Measurements from ENCODE around the gene MXRA8.

MXRA8 gene

DNA sequence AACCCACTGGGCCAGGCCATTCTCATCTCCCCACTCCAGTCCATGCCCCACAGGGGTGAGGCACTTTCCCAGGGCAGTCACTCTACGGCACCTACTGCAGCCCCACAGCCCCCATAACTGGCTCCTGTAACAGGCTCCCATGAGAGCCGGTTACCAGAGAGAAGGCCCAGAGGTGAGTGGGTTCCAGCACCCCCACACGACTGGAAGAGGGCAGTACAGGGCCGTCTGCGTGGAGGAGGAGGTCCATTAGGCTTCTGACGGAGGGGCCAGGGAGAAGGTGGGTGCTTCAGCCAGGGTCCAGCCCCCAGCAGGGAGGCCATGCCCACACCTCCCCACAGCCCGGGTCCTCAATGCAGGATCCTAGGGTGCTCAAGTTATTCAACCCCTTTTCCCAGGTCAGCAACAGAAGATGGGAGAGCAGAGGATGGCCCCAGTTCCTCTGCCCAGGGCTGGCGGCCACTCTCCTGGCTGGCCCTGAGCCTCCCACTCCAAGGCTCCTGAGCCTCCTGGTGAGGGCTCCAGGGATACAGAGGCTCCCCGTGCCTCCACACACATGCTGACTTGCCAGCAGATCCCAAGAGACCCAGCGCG is 52.2 kb downstream of the MXRA8 start:
- H3K4me1 ChIP-seq (ENCODE audit: control insufficient read depth, insufficient read depth, low read length), result peaks cover 28% of the 10 kb centered on the region

DNA sequence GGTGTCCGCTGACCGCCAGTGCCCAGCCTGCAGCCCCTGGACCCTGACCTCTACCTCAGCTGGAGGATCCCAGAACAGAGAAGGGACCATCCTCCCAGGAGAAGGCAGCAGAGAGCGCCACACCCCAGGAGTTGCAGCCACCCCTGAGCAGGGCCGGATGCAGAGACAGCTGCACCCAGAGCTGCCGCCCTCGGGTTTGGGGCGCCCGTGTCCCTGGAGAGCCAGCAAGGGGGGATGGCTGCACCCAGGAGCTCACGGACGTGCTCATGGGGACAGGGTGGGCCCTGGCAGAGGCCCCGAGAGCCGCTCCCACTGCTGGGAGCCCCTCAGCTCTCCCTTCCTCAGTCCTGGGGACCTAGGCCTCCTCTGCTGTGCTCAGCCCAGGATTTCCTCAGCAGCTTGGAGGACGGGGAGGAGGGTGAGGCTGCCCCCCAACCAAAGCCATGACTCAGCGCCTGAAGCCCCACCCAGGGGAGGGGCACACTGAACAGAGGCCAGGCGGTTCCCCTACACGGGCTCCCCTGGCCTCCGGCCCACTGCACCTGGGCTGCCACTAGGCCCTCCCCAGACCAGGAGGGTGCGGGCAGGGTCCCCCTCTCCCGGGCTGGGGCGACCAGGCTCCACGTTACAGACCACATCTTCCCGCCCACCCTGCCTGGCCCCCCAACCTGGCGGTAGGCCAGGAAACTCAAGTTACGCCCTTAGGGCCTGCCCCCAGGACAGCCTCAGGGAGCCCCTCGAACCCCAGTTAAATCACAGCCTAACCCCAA is 52.9 kb downstream of the MXRA8 start:
- Histone ChIP-seq H3K27me3 (ENCODE audit: control insufficient read depth, insufficient read depth, low read length) (no peaks in the 10 kb centered on the region), H3K27ac (ENCODE audit: low read depth, low read length) (peak overlapping the region; percentile 69), H3K36me3 (ENCODE audit: control insufficient read depth, insufficient read depth, low read length) (peaks cover 3% of the 10 kb centered on the region), H3K9ac (ENCODE audit: low read length) (peak overlapping the region; percentile 33), H3K4me1 (ENCODE audit: control insufficient read depth, insufficient read depth, low read length) (peaks cover 28% of the 10 kb centered on the region), H3K4me3 (ENCODE audit: low read length) (peak overlapping the region; percentile 66)

More for the DNA sequence above, 52.2 kb downstream of the MXRA8 start:
- Histone ChIP-seq H3K27ac (ENCODE audit: low read depth, low read length) (peak overlapping the region; percentile 69), H3K27me3 (ENCODE audit: control insufficient read depth, insufficient read depth, low read length) (no peaks in the 10 kb centered on the region), H3K36me3 (ENCODE audit: control insufficient read depth, insufficient read depth, low read length) (peaks cover 4% of the 10 kb centered on the region), H3K9ac (ENCODE audit: low read length) (no peak overlapping the region), H3K4me3 (ENCODE audit: low read length) (peak overlapping the region; percentile 66)

DNA sequence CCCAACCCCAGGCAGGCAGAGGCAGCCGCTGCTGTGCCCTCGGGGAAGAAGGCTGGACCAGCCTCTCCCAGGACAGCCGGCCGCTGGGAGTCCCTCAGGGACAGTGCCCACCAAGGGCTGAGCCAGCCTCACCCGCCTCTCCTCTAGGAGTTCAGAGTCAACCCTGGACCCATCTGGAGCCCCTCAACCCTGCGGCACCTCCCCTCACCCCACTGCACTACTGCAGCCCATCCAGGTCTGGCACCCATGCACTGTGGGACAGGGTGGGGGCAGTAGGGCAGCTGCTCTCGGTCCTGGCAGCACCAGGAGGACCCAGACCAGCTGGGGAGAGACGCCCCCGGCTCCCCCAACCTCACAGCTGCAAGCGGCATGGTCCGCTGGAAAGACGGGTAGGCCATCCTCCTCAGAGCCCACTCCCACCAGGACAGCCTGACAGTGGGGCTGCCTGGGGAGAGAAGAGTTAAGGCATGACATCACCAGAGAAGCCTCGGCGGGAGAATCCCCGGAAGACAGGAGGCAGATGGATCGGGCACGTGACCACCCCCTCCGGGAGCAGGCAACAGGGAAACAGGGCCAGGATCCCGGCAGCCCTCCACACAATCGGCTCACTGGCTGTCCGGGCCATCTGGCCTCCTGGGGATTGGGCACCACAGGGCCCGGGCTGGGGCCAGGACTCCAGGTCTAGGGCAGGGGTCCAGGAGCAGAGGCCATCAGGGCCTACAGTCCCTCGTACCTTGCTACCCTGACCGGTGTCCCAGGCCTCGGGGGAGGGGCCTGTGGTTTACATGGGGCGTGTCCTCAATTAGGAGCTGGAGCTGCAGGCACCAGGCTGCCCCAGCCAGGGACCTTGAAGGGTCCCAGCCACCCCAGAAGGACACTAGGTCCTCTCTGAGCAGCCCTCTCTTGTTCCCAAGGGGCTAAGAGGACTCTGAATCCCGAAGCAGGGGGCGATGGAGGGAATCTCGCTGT is 53.7 kb downstream of the MXRA8 start:
- Histone ChIP-seq H3K9ac (ENCODE audit: low read length) (peak overlapping the region; percentile 33), H3K27ac (ENCODE audit: low read depth, low read length) (peak overlapping the region; percentile 69), H3K4me1 (ENCODE audit: control insufficient read depth, insufficient read depth, low read length) (peaks cover 28% of the 10 kb centered on the region)

DNA sequence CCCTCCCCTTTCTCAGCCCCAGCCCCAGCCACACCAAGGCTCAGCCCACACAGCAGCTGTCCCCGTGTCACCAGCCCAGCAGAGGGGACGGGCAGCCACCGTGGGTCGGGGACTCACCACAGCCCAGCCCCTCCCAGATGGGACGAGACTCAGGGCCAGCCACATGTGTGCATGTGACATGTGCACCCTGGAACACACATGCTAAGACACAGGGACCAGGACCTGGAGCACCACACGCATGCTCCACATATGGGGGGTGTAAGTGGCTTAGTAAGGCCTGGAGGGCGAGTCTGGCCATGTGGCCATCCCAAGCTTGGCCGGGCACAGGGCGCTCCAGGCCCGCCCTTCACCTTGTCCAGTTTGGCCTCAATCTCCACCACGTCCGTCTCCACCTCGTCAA is 54.6 kb downstream of the MXRA8 start:
- no peak overlapping the region for H3K27ac ChIP-seq (ENCODE audit: low read depth, low read length)
- peaks cover 22% of the 10 kb centered on the region for H3K4me1 ChIP-seq (ENCODE audit: control insufficient read depth, insufficient read depth, low read length)
- no peak overlapping the region for H3K4me3 ChIP-seq (ENCODE audit: low read length)
- no peaks in the 10 kb centered on the region for H3K27me3 ChIP-seq (ENCODE audit: control insufficient read depth, insufficient read depth, low read length)
- no peak overlapping the region for H3K9ac ChIP-seq (ENCODE audit: low read length)
- no peaks in the 10 kb centered on the region for H3K36me3 ChIP-seq (ENCODE audit: control insufficient read depth, insufficient read depth, low read length)

More for the DNA sequence above, 53.7 kb downstream of the MXRA8 start:
- Histone ChIP-seq H3K27me3 (ENCODE audit: control insufficient read depth, insufficient read depth, low read length) (no peaks in the 10 kb centered on the region), H3K36me3 (ENCODE audit: control insufficient read depth, insufficient read depth, low read length) (no peaks in the 10 kb centered on the region), H3K4me3 (ENCODE audit: low read length) (peak overlapping the region; percentile 66)

DNA sequence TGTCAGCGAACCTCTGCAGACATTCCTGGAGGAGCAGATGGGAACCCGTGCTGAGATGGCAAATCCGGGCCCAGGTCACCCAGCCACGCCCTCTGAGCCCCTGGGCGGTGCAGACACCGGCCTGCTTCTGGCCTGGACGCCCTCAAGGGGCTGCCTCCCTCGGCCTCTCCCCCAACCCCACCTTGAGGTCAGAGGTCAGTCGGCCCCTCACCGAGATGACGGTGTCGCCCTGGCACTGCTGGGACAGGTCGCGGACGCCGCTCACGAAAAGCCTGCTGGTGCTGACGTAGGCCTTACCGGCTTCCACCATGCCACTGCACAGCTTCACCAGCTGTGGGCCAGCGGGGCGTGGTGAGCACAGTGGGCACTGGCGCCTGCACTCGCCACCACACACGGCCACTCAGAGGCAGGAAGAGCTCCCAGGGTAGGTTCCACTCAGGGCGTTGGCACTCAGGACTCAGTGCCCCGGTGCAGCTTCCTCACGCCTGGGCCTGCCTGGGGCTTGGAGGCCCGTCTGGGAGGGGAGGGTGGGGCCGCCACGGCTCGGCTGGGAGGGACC is 55.3 kb downstream of the MXRA8 start:
- no peaks in the 10 kb centered on the region for H3K36me3 ChIP-seq (ENCODE audit: control insufficient read depth, insufficient read depth, low read length)
- H3K27ac ChIP-seq (ENCODE audit: low read depth, low read length), result no peak overlapping the region
- peaks cover 22% of the 10 kb centered on the region for H3K4me1 ChIP-seq (ENCODE audit: control insufficient read depth, insufficient read depth, low read length)
- no peaks in the 10 kb centered on the region for H3K27me3 ChIP-seq (ENCODE audit: control insufficient read depth, insufficient read depth, low read length)
- H3K9ac ChIP-seq (ENCODE audit: low read length), result no peak overlapping the region
- H3K4me3 ChIP-seq (ENCODE audit: low read length), result no peak overlapping the region

All from rectal smooth muscle tissue (tissue), 1 donor.